ENCODE measurements around the gene MAST2. TPM values are rescaled to one million over a fixed set of nuclear protein-coding genes. Genes with fewer than 3 reads are reported as not detected.

The MAST2 gene
- total and polyA plus RNA-seq, 2 donors (not counting 3 experiments of a cell fraction or from before 2014, with no cell fraction given): 25.0 to 41.2 TPM

GRCh38 chr1:45822644-45823043 is 19.2 kb downstream of the MAST2 start:
- BruUV-seq (replicated peaks): no TSS peak
- ChIA-PET POLR2A (no interaction called here), CTCF (interaction anchor here (0.6 to 1.3 kb wide), 2 partner anchors 11 to 12 kb away, joined by 3 read pairs; no protein-coding TSS in a partner anchor)
- dilution Hi-C loops (cut with MboI; ENCODE audit: extremely low pct_ligation_motif_present, low sequenced_read_pairs): no loop called here
- H3K79me2 ChIP-seq (ENCODE audit: control insufficient read depth, insufficient read depth, low read length): peaks cover 43% of the 10 kb centered on the region
- TF ChIP-seq JUN (IDR thresholded peaks at IDR 0.05; ENCODE audit: borderline replicate concordance, insufficient read depth, insufficient read length, low read depth) (no peak), FOS (IDR thresholded peaks at IDR 0.05; ENCODE audit: borderline replicate concordance, insufficient read depth, low read length) (no peak), POLR2AphosphoS5 (IDR thresholded peaks at IDR 0.05; ENCODE audit: insufficient read depth, low read depth, low read length) (no peak), EZH2 (IDR thresholded peaks at IDR 0.05; ENCODE audit: borderline replicate concordance, low read depth, low read length, severe bottlenecking) (no peak), GATA2 (IDR thresholded peaks at IDR 0.05; ENCODE audit: insufficient read depth, insufficient read length, low read depth, low read length) (no peak), POLR2A (IDR thresholded peaks at IDR 0.05; ENCODE audit: low read depth, low read length) (no peak), MYC (IDR thresholded peaks at IDR 0.05; ENCODE audit: low read depth, low read length) (no peak)
- TF ChIP-seq, protein P1, sequence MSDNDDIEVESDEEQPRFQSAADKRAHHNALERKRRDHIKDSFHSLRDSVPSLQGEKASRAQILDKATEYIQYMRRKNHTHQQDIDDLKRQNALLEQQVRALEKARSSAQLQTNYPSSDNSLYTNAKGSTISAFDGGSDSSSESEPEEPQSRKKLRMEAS (IDR thresholded peaks at IDR 0.05; ENCODE audit: insufficient read depth, insufficient read length): no peak
- TF ChIP-seq, protein P2, sequence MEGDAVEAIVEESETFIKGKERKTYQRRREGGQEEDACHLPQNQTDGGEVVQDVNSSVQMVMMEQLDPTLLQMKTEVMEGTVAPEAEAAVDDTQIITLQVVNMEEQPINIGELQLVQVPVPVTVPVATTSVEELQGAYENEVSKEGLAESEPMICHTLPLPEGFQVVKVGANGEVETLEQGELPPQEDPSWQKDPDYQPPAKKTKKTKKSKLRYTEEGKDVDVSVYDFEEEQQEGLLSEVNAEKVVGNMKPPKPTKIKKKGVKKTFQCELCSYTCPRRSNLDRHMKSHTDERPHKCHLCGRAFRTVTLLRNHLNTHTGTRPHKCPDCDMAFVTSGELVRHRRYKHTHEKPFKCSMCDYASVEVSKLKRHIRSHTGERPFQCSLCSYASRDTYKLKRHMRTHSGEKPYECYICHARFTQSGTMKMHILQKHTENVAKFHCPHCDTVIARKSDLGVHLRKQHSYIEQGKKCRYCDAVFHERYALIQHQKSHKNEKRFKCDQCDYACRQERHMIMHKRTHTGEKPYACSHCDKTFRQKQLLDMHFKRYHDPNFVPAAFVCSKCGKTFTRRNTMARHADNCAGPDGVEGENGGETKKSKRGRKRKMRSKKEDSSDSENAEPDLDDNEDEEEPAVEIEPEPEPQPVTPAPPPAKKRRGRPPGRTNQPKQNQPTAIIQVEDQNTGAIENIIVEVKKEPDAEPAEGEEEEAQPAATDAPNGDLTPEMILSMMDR (IDR thresholded peaks at IDR 0.05; ENCODE audit: extremely low read depth in 1 of 2, insufficient read depth in 1 of 2, low read depth in 1 of 2, low read length in 2 of 2): no peak
- DNase-seq (ENCODE audit: low read depth, low spot score) (no peak), FAIRE-seq (no peak)
- no peaks in the 10 kb centered on the region for H3K36me3 ChIP-seq (ENCODE audit: control insufficient read depth in 2 of 2, extremely low read depth in 1 of 2, insufficient read depth in 2 of 2, low read length in 2 of 2)
- H3K27ac ChIP-seq (ENCODE audit: insufficient read depth, low read depth, low read length): no peak overlapping the region
- H3K9me3 ChIP-seq (replicated peaks; ENCODE audit: control insufficient read depth, insufficient read depth, low read length): no peaks in the 10 kb centered on the region
- H2AFZ ChIP-seq (ENCODE audit: low read depth, low read length): no peak overlapping the region
- H3K4me1 ChIP-seq (ENCODE audit: control insufficient read depth, extremely low read depth, insufficient read depth, low read length): no peaks in the 10 kb centered on the region
- H3K9me1 ChIP-seq (replicated peaks; ENCODE audit: control insufficient read depth, extremely low read depth, insufficient read depth, low read length): no peaks in the 10 kb centered on the region
- H3K9ac ChIP-seq (replicated peaks; ENCODE audit: extremely low read depth, insufficient read depth, low read length): no peak overlapping the region
- H3K4me3 ChIP-seq (replicated peaks in 1 of 3; ENCODE audit: insufficient read depth in 1 of 3, low read depth in 1 of 3, low read length in 3 of 3): no peak overlapping the region
- no peaks in the 10 kb centered on the region for H4K20me1 ChIP-seq (replicated peaks; ENCODE audit: control insufficient read depth, extremely low read depth, insufficient read depth, low read length)
- intact Hi-C loops (cut with micrococcal nuclease): no loop called here
- no peaks in the 10 kb centered on the region for H3K27me3 ChIP-seq (ENCODE audit: control insufficient read depth in 2 of 2, insufficient read depth in 2 of 2, low read length in 2 of 2)
- H3K4me2 ChIP-seq (ENCODE audit: insufficient read depth, low read length): no peak overlapping the region

Data from endothelial cell of umbilical vein (primary cell).